H1 (cell line): ENCODE results near the gene SNED1. TPM values are rescaled to one million over a fixed set of nuclear protein-coding genes. Genes with fewer than 3 reads are reported as not detected.

Source experiments
- CTCF ChIA-PET: fragments of 300-600 bp; sonication (Branson Sonifier 250); formaldehyde crosslinking; loops from one replicate; lab custom pipeline; 2021; ENCODE audit not compliant: partially characterized antibody; lab: Charles Lee
- POLR2A ChIA-PET: fragments of 300-600 bp; sonication (Branson Sonifier 250); formaldehyde crosslinking; loops from one replicate; lab custom pipeline; 2021; ENCODE audit warnings: inconsistent platforms; ENCODE audit not compliant: partially characterized antibody; lab: Charles Lee
- DNase-seq, 2 experiments: peaks; one replicate each; pipeline versions ENCODE4 v3.0.0 to v3.0.0-alpha.2; 2010 to 2022; ENCODE audit warnings: low spot score in 2 of 2, low read depth in 1 of 2, mixed read lengths in 1 of 2
- FAIRE-seq: peaks from 2 replicates; lab custom pipeline; 2011; peaks lifted over from hg19 to GRCh38; lab: Jason Lieb, UNC
- H2AFZ ChIP-seq: 2 replicates; pipeline ENCODE4 v1.8.1; 2012; ENCODE audit warnings: low read length, inconsistent platforms
- H2AK5ac ChIP-seq: 2 replicates; pipeline ENCODE4 v1.6.1; 2013; ENCODE audit warnings: low read depth, low read length
- H2BK120ac ChIP-seq: replicated peaks from 2 replicates; pipeline ENCODE3; 2013; ENCODE audit warnings: low read depth, low read length, inconsistent platforms
- H2BK12ac ChIP-seq: 2 replicates; pipeline ENCODE4 v1.6.1; 2013; ENCODE audit warnings: low read depth, low read length
- H2BK15ac ChIP-seq: 2 replicates; pipeline ENCODE4 v1.6.1; 2013; ENCODE audit warnings: low read length
- H2BK20ac ChIP-seq: 2 replicates; pipeline ENCODE4 v1.6.1; 2013; ENCODE audit warnings: low read length
- H2BK5ac ChIP-seq: 2 replicates; pipeline ENCODE4 v1.6.1; 2013; ENCODE audit warnings: low read depth, low read length
- H3K14ac ChIP-seq: 2 replicates; pipeline ENCODE4 v1.6.1; 2013; ENCODE audit warnings: inconsistent platforms; ENCODE audit not compliant: insufficient read length
- H3K18ac ChIP-seq: 2 replicates; pipeline ENCODE4 v1.6.1; 2013; ENCODE audit warnings: low read length; ENCODE audit errors: extremely low read depth
- H3K23ac ChIP-seq: 2 replicates; pipeline ENCODE4 v1.6.1; 2013; ENCODE audit warnings: inconsistent platforms; ENCODE audit not compliant: insufficient read length
- H3K23me2 ChIP-seq: 2 replicates; pipeline ENCODE4 v1.6.1; 2013; ENCODE audit warnings: low read depth, low read length
- H3K27ac ChIP-seq: 2 replicates; pipeline ENCODE4 v1.6.1; 2011; ENCODE audit warnings: low read depth, low read length, inconsistent platforms
- H3K27me3 ChIP-seq, 4 experiments: replicated peaks in 1 of 4; 1 replicate in 1 of 4; 2 replicates in 3 of 4; pipeline versions ENCODE4 v1.6.1 to v1.8.1; 2011 to 2013; ENCODE audit warnings: low read length in 3 of 4, mild to moderate bottlenecking in 3 of 4, inconsistent platforms in 2 of 4, mixed read lengths in 2 of 4, moderate library complexity in 1 of 4; ENCODE audit not compliant: control insufficient read depth in 3 of 4, insufficient read depth in 3 of 4; ENCODE audit errors: extremely low read depth in 1 of 4
- H3K36me3 ChIP-seq, 4 experiments: 2 replicates each; pipeline versions ENCODE4 v1.6.1 to v1.8.1; 2011 to 2013; ENCODE audit warnings: mild to moderate bottlenecking in 4 of 4, low read length in 3 of 4, moderate library complexity in 2 of 4, control low read depth in 1 of 4, inconsistent platforms in 1 of 4; ENCODE audit not compliant: insufficient read depth in 4 of 4, control insufficient read depth in 2 of 4
- H3K4ac ChIP-seq: replicated peaks from 2 replicates; pipeline ENCODE3; 2013; ENCODE audit warnings: low read length, low read depth, mixed read lengths, inconsistent platforms; ENCODE audit not compliant: insufficient read length
- H3K4me1 ChIP-seq, 4 experiments: replicated peaks in 1 of 4; 1 replicate in 1 of 4; 2 replicates in 3 of 4; pipeline versions ENCODE4 v1.6.1 to v1.8.1; 2011 to 2013; ENCODE audit warnings: low read length in 3 of 4, inconsistent platforms in 2 of 4, mixed read lengths in 1 of 4; ENCODE audit not compliant: insufficient read depth in 4 of 4, control insufficient read depth in 3 of 4
- H3K4me2 ChIP-seq, 2 experiments: 2 replicates each; pipeline versions ENCODE4 v1.6.1 to v1.8.1; 2011 to 2013; ENCODE audit warnings: low read depth in 2 of 2, low read length in 2 of 2, control low read depth in 1 of 2, inconsistent platforms in 1 of 2, mild to moderate bottlenecking in 1 of 2; ENCODE audit not compliant: insufficient read depth in 1 of 2
- H3K4me3 ChIP-seq, 4 experiments: fragments of 200-600, 300-600 bp in 1 of 4; sonication (generic), shearing (Covaris generic), sonication (Bioruptor Twin) in 1 of 4; 2 replicates each; pipeline versions ENCODE4 v1.5.1 to v1.8.1; 2011 to 2016; ENCODE audit warnings: low read length in 4 of 4, low read depth in 3 of 4, control low read depth in 2 of 4, inconsistent platforms in 2 of 4, mild to moderate bottlenecking in 2 of 4, mixed read lengths in 1 of 4, moderate library complexity in 1 of 4; ENCODE audit not compliant: insufficient read depth in 2 of 4; ENCODE audit errors: extremely low read depth in 1 of 4
- H3K56ac ChIP-seq: replicated peaks from 2 replicates; pipeline ENCODE3; 2013; ENCODE audit warnings: low read depth, mild to moderate bottlenecking, mixed read lengths, low read length, inconsistent platforms; ENCODE audit not compliant: insufficient read length
- H3K79me1 ChIP-seq: 2 replicates; pipeline ENCODE4 v1.6.1; 2013; ENCODE audit warnings: low read depth, low read length, control low read depth
- H3K79me2 ChIP-seq, 2 experiments: 2 replicates each; pipeline versions ENCODE4 v1.6.1 to v1.8.1; 2012 to 2013; ENCODE audit warnings: low read length in 2 of 2, mild to moderate bottlenecking in 2 of 2, inconsistent platforms in 1 of 2; ENCODE audit not compliant: insufficient read depth in 2 of 2, control insufficient read depth in 1 of 2
- H3K9ac ChIP-seq, 4 experiments: replicated peaks in 1 of 4; 1 replicate in 1 of 4; 2 replicates in 3 of 4; pipeline versions ENCODE4 v1.6.1 to v1.8.1; 2011 to 2013; ENCODE audit warnings: low read depth in 3 of 4, low read length in 3 of 4, control low read depth in 2 of 4, mild to moderate bottlenecking in 2 of 4, moderate library complexity in 2 of 4, inconsistent platforms in 1 of 4; ENCODE audit errors: extremely low read depth in 1 of 4
- H3K9me3 ChIP-seq, 2 experiments: 2 replicates each; pipeline versions ENCODE4 v1.6.1 to v1.8.1; 2012 to 2013; ENCODE audit warnings: mild to moderate bottlenecking in 2 of 2, moderate library complexity in 2 of 2, control low read depth in 1 of 2, inconsistent platforms in 1 of 2, low read depth in 1 of 2, low read length in 1 of 2, mixed read lengths in 1 of 2; ENCODE audit not compliant: insufficient read depth in 2 of 2
- H4K20me1 ChIP-seq, 2 experiments: replicated peaks in 1 of 2; 2 replicates each; pipeline versions ENCODE3 to v1.8.1; 2011 to 2013; ENCODE audit warnings: inconsistent platforms in 2 of 2, low read length in 2 of 2, mild to moderate bottlenecking in 1 of 2; ENCODE audit not compliant: insufficient read depth in 2 of 2, control insufficient read depth in 1 of 2
- H4K5ac ChIP-seq: 2 replicates; pipeline ENCODE4 v1.6.1; 2013; ENCODE audit warnings: low read length, low read depth, mixed read lengths, inconsistent platforms; ENCODE audit not compliant: insufficient read length
- H4K8ac ChIP-seq: 2 replicates; pipeline ENCODE4 v1.8.0; 2013; ENCODE audit warnings: mild to moderate bottlenecking, moderate library complexity, low read length, inconsistent platforms; ENCODE audit not compliant: insufficient read depth; ENCODE audit errors: extremely low read depth
- H4K91ac ChIP-seq: replicated peaks from 2 replicates; pipeline ENCODE3; 2013; ENCODE audit warnings: low read length, mixed read lengths, inconsistent platforms; ENCODE audit not compliant: insufficient read length
- ASH2L ChIP-seq: fragments of 200-600, 300-600 bp; sonication (generic); IDR thresholded peaks from one replicate; pipeline ENCODE4 v1.7.1; 2017; ENCODE audit warnings: low read length
- SAP30 ChIP-seq: fragments of 300-600 bp; sonication (generic); IDR thresholded peaks from 2 replicates; pipeline ENCODE4 v1.7.1; 2012; ENCODE audit warnings: low read length, moderate library complexity, mild to moderate bottlenecking, inconsistent platforms; ENCODE audit not compliant: insufficient read depth, insufficient replicate concordance
- YY1 ChIP-seq: IDR thresholded peaks from 2 replicates; pipeline ENCODE4 v1.6.1; 2011; ENCODE audit warnings: low read depth, mild to moderate bottlenecking, low read length
- WGBS, 2 experiments: shearing (Covaris generic) in 1 of 2; methylation state at CpG; one replicate each; pipeline versions ENCODE4 v1.1.6 to v1.1.7; 2013 to 2015; ENCODE audit warnings: low lambda C conversion rate in 2 of 2, mixed read lengths in 2 of 2, inconsistent platforms in 1 of 2, low coverage in 1 of 2, missing lambda C conversion rate in 1 of 2; ENCODE audit not compliant: insufficient replicate concordance in 2 of 2, insufficient coverage in 1 of 2, insufficient read length in 1 of 2; ENCODE audit errors: extremely low coverage in 1 of 2, missing lambda C conversion rate in 1 of 2; 5-methylcytosine and 5-hydroxymethylcytosine counted together
- polyA plus RNA-seq, 7 experiments: library from polyadenylated mRNA; depleted of rRNA in 3 of 7; stranded (reverse) in 5 of 7; unstranded in 2 of 7; fragments of >200 nt in 5 of 7; fragments of 200-250 nt in 2 of 7; gene quantifications; 1 replicate in 5 of 7; 2 replicates in 1 of 7; 4 replicates in 1 of 7; pipeline versions ENCODE4 v1.2.1 to v1.2.3, GENCODE V29; 2011 to 2013; ENCODE audit warnings: missing spikeins in 2 of 7, mixed read lengths in 2 of 7
- total RNA-seq: library from RNA; stranded (reverse); fragmentation: NEBNext Ultra II Directional; extraction: Animal tissue kit (Norgen Biotek cat#: 25700); gene quantifications from 2 replicates; pipeline ENCODE4 v1.2.1, GENCODE V29; 2021

Gene SNED1
- total and polyA plus RNA-seq, 2 of the 8 experiments (the other 6 are each of a cell fraction or from before 2014, with no cell fraction given): 1.9 TPM

DNA sequence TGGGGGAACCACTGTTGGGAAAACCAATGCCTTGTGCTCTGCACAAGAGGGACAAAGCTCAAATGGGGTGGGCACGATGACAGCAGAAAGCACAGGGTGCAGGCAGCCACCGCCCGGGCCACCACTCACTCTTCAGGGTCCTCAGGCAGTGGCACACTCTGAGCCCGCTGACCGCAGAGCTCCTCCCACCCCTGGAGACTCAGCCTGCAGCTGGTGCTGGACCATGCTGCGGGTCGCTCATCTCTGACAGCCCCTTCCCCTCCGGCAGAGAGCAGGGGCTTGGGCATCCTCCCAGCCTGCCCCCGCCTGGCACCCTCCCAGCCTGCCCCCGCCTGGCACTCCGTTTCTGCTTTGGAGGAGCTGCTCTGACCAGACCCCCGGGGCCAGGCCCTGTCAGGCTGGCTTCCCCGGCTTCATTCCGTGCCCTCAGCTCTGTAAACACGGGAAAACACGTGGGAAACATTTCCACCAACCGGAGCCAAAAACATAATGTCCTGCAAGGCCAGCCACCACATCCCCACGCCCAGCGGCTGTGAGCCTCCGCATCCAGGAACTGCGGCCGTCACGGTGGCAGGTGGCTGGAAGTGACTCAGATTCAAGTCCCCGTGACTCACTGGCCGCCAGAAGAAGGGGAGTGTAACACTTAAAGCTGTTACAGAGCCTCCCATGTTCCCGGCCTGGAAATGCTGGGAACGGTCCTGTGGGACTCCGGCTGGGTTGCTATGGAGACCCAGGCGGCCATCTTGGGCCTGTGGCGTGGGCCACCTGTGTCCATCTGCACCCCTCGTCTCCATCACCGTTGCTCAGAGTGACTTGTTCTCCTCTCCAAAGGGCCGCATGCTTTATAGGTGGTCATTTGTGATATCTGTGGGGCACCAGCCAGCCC, 6.8 kb upstream of the SNED1 start:
- CTCF ChIA-PET: interaction anchor here (1.5 kb wide), 2 partner anchors 77 to 155 kb away, joined by 3 read pairs; no protein-coding TSS in a partner anchor
- no peak overlapping the region for H2BK120ac ChIP-seq
- H3K36me3 ChIP-seq: no peaks in the 10 kb centered on the region
- H3K14ac ChIP-seq: no peak overlapping the region
- no peak overlapping the region for H2BK15ac ChIP-seq
- H4K8ac ChIP-seq: peak overlapping the region; percentile 51; the same call in 1 of the 2 replicates
- no peak overlapping the region for H4K5ac ChIP-seq
- H3K79me1 ChIP-seq: no peaks in the 10 kb centered on the region
- H3K23me2 ChIP-seq: no peaks in the 10 kb centered on the region
- H3K4me3 ChIP-seq: no peak overlapping the region
- H4K20me1 ChIP-seq: peaks cover 0 to 2% of the 10 kb centered on the region in 2 experiments
- no peak overlapping the region for H2AFZ ChIP-seq
- H3K9me3 ChIP-seq: peaks cover 6 to 21% of the 10 kb centered on the region in 2 experiments; a peak in 3 of 4 replicates
- no peak overlapping the region for H3K4ac ChIP-seq
- H3K27ac ChIP-seq: no peak overlapping the region
- POLR2A ChIA-PET: no interaction called here
- H4K91ac ChIP-seq: no peak overlapping the region
- H3K23ac ChIP-seq: no peak overlapping the region
- DNase-seq (peak in 1 of 2 experiments; percentile 43), FAIRE-seq (no peak)
- H3K4me1 ChIP-seq: no peaks in the 10 kb centered on the region; a peak in 1 of 7 replicates
- no peak overlapping the region for H2BK20ac ChIP-seq
- H3K4me2 ChIP-seq: no peak overlapping the region
- no peak overlapping the region for H2BK5ac ChIP-seq
- no peak overlapping the region for H2AK5ac ChIP-seq
- 90% methylated on average over 29 of the region's 33 CpGs; no CpG with 5 or more reads in 1 of the 2 experiments for WGBS, 2 experiments
- no peak overlapping the region for H3K9ac ChIP-seq
- H3K27me3 ChIP-seq: no peaks in the 10 kb centered on the region; a peak in 1 of 7 replicates
- no peak overlapping the region for H3K18ac ChIP-seq
- no peak overlapping the region for H3K56ac ChIP-seq
- TF ChIP-seq YY1: peak; percentile 85
- no peak for TF ChIP-seq ASH2L
- no peak for TF ChIP-seq SAP30
- no peaks in the 10 kb centered on the region for H3K79me2 ChIP-seq
- no peak overlapping the region for H2BK12ac ChIP-seq
